Stimulated activated CD8-positive, alpha-beta memory T cell treated with anti-CD3 and anti-CD28 coated beads, Interleukin-7, amount 100 ng/mL, for 1 hour (primary cell): ENCODE data around the gene CDKN2D.
"Not testable (repeated sequence)": the region's sequence is repeated elsewhere in the genome, so short reads cannot be mapped to it uniquely, and the experiment has no call there.

Source experiments
- DNase-seq, 2 donors: peaks; one replicate each; pipeline ENCODE4 v3.0.0-alpha.2; 2020; ENCODE audit warnings: low read depth in 2 of 2

The CDKN2D gene

DNA sequence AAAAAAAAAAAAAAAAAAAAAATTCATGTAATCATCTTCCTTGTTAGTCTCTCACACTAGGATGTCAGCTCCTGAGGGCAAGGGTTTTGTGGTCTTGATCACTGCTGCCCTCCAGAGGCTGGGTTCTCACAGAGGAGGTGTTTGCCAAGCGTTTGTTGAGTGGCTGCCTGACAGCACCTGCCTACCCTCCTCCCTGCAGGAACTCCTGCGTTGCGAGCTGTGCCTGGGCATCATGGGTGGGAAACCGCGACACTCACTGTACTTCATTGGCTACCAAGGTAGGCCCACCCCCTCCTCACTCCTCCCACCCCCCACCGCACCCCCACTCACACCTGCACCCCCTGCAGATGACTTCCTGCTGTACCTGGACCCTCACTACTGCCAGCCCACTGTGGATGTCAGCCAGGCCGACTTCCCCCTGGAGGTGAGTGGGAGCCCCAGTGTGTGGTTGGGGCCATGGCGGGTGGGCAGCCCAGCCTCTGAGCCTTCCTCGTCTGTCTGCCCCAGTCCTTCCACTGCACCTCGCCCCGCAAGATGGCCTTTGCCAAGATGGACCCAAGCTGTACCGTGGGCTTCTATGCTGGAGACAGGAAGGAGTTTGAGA lies 17.0 kb downstream of the CDKN2D start:
- DNase-seq: no peak

GRCh38 chr19:10551006-10551405 lies 17.8 kb downstream of the CDKN2D start:
- DNase-seq: not testable (repeated sequence)

DNA sequence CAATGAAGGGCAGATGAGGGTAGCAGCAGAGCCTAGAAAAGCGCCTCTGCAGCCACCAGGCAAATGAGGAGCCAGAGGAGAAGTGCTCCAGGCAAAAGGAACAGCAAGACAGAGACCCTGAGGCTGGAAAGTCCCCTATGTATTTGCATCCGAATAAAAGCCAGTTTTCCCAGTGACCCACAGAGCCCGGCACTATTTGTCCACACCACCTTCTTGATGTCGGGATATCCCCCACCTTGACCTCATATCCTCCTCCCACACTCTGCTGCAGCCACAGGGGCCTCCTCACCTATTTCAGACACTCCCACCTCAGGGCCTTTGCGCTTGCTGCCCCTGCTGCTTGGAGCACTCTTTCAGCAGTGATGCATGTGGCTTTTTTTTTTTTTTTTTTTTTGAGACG lies 18.4 kb downstream of the CDKN2D start:
- no peak for DNase-seq

- DNase-seq: no peak
Measured at GRCh38 chr19:10549733-10550132, 19.0 kb downstream of the CDKN2D start.

- DNase-seq: no peak
Measured at GRCh38 chr19:10548746-10549276, 20.0 kb downstream of the CDKN2D start.

GRCh38 chr19:10546817-10547216 lies 22.0 kb downstream of the CDKN2D start:
- DNase-seq: no peak

DNA sequence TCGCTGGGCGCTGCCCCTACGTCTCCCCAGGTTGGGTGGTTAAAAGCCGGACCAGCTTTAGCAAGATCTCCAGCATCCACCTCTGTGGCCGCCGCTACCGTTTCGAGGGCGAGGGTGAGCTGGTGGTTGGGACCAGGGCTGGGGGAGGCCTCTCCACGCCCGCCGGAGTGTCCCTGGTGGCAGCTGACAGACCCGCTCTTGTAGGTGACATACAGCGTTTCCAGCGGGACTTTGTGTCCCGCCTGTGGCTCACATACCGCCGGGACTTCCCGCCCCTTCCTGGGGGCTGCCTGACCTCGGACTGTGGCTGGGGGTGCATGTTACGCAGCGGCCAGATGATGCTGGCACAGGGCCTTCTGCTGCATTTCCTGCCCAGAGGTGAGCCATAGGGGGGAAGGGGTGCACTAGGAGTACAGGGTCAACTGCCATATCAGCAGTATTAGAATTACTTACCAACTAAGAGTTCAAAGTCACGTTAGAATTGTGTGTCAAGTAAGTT lies 24.0 kb downstream of the CDKN2D start:
- no peak for DNase-seq

DNA sequence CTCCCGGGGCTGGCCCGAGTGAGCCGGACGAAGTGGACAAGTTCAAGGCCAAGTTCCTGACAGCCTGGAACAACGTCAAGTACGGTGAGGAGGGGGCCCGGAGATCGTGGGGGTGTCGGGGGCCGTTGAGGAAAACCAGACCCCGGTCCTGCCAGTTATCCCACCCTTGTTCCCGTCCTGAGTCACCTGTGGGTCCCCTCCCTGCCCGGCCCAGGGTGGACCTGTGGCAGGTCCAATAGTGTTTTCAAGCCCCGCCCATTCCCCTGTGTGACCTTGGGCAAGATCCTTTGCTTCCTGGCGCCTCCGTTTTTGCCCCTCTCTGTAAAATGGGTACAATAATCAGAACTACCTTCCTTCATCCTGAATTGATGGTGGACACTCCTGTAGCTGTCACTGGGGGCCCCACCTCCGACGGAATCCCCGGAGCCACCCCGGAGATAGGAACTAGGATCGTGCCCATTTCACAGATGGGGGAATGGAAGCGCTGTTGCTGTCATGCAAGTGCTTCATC lies 24.5 kb downstream of the CDKN2D start:
- no peak for DNase-seq

DNA sequence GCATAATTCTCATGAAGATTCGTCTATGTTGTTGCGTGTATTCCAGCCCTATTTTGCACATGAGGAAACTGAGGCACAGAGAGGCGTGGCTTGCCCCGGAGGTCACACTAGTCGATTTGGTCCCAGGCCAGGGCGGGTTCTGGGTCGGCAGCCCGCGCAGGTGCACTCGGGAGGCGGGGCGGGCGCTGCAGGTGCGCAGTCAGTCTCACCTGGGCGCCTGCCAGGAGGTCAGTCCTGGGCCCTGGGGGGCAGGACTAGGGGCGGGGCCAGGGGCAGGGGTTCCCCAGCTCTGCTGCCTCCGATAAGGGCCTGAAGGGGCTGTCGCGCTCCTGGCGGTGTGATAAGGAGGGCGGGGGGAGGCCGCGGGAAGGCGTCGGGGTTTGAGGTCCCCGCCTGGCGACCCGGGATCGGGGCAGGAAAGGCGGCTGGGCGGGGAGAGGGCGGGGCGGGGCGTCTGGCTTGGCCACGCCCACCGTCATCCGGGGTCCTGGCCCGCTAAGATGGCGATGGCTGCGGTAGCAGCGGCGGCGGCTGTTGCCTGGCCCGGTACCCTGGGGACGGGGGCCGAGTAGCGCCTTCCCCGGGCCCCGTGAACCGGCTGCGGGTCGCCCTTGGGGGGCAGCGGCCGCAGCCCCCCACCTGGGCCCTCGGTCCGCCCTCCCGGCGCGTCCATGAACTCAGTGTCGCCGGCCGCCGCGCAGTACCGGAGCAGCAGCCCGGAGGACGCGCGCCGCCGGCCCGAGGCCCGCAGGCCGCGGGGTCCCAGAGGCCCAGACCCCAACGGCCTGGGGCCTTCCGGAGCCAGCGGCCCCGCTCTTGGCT lies 25.1 kb downstream of the CDKN2D start, which contains the start of gene ATG4D:
TSS of gene ATG4D (plus strand) at position 485 of the 822 bp plus-strand sequence. CDS start at position 672, 187 bp downstream.
- peak; percentile 54 to 68 for DNase-seq

GRCh38 chr19:10543059-10543419 lies 25.7 kb downstream of the CDKN2D start:
- DNase-seq: no peak

GRCh38 chr19:10539016-10539415 lies 29.8 kb downstream of the CDKN2D start:
- DNase-seq: not testable (repeated sequence)

GRCh38 chr19:10538204-10538983 lies 30.4 kb downstream of the CDKN2D start:
- no peak for DNase-seq

- no peak for DNase-seq
Measured at GRCh38 chr19:10537668-10538067, 31.1 kb downstream of the CDKN2D start.

DNA sequence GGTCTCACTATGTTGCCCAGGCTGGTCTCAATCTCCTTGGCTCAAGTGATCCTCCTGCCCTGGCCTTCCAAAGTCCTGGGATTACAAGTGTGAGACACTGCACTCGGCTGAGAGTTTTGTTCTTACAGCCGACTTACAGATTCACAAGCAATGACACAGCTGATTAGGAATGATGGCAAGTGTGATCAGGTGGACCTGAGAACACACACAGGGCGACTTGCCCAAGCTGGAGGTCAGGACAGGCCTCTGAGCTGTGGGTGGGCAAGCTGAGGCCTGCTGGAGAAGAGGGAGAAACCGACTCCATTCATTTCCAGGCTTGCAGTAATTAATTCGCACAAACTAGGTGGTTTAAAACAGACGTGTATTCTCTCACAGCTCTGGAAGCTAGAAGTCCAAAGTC lies 33.2 kb downstream of the CDKN2D start:
- DNase-seq: no peak

DNA sequence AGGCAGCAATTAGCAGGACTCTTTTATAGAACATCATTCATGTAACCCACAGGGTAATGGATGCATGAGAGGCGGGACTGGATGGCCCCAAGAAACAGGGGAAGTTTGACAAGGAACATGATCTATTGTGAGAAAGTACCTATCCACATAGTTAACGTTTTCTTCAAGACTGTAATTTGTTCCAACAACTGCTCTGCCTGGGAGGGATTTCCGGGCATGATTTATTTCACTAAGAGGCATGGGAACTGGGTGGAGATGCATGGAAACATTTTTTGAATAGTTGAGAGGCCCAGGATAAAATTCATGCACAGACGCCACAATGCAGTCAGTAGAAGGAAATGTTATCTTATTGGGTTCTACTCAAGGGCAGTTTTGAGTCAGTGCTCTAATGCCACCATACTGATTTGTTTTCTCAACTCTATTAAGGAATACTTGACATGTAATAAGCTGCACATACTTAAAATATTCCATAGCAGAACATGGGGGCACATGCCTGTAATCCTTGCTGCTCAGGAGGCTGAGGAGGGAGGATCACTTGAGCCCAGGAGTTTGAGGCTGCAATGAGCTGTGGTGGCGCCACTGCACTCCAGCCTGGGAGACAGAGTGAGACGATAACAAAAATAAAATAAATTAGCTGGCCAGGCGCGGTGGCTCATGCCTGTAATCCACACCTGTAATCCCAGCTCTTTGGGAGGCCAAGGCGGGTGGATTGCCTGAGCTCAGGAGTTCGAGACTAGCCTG lies 35.0 kb downstream of the CDKN2D start:
- DNase-seq: no peak

- DNase-seq: no peak
Measured at GRCh38 chr19:10532457-10532856, 36.3 kb downstream of the CDKN2D start.

- DNase-seq: not testable (repeated sequence)
Measured at GRCh38 chr19:10526887-10527286, 41.9 kb downstream of the CDKN2D start.

DNA sequence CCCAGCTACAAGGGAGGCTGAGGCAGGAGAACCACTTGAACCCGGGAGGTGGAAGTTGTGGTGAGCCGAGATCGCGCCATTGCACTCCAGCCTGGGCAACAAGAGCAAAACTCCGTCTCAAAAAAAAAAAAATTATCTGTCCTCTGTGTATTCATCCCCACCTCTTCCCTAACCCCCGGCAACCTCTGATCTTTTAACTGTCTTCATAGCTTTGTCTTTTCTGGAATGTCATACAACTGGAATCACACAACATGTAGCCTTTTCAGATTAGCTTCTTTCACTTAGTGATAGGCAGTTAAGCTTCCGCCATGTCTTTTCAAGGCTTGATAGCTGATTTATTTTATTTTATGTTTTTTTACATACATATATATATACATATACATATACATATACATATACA lies 43.1 kb downstream of the CDKN2D start:
- DNase-seq: no peak

GRCh38 chr19:10523135-10523636 lies 45.6 kb downstream of the CDKN2D start:
- DNase-seq: no peak

DNA sequence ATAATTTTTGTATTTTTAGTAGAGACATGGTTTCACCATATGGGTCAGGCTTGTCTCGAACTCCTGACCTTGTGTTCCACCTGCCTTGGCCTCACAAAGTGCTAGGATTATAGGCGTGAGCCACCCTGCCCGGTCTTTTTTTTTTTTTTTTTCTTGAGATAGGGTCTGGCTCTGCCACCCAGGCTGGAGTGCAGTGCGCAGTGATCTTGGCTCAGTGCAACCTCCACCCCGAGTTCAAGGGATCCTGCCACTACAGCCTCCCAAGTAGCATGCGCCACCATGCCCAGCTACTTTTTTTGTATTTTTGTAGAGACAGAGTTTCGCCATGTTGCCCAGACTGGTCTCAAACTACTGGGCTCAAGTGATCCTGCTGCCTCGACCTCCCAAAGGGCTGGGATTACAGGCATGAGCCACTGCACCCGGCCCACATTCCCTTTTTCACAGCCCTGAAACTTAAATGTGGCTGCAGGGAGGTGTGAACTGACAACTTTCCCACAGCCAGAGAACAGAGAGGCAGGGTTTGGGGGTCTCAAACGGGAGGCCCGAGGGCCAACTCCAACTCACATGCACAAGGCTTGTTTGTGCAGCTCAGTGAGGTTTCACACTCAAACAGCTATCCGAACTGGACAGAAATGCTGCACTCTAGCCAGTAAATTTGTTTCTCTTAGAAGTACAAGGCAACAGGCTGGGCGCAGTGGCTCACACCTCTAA lies 47.2 kb downstream of the CDKN2D start:
- DNase-seq: no peak
